ENCODE measurements around the gene SLC22A8. TPM values are rescaled to one million over a fixed set of nuclear protein-coding genes. Genes with fewer than 3 reads are reported as not detected.
A peak's percentile ranks its signal among the peaks of the same experiment; 100 is the strongest.

The SLC22A8 gene
- polyA plus RNA-seq, 4 donors = 0.09 TPM; not detected in 3

DNA sequence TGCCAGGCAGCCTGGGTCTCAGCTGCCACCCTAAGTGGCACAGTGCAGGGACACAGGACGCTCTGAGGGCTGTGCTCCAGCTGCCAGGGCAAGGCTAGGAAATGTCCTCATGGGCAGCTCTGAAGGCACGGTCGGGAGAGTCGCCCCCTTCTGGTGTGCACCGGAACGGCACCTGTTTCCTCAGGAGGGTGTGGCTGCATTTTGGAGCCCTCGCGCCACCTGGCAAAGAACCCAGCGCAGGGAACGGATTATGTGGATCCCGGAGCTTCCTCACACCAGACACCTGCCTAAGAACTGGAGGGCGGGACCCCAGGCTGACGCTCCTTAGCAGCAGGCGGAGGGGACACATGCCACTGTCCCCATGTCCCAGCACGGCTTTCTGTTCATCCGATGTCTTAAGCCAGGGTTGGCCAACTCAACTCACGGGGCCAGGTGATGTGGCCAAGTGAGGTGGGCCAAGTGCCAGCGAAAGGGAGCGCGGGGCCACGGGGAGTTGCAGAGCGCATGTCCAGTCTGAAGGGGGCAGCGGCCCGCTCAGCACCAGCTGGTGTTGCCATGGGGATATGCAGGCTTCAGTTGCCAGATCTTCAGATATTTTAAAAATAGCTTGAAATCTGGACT is 5.1 kb upstream of the SLC22A8 start:
- no peak overlapping the region for H3K27ac ChIP-seq (ENCODE audit: low read depth in 1 of 3, low read length in 2 of 3)
- DNase-seq (no peak), FAIRE-seq (no peak)
- WGBS, 3 donors = 47 to 52% (median 50%) methylated on average over 24 of the region's 24 CpGs
- peaks cover 0 to 9% of the 10 kb centered on the region in 2 donors for H3K9me3 ChIP-seq (ENCODE audit: control insufficient read depth in 2 of 2, insufficient read depth in 1 of 2, low read depth in 1 of 2, low read length in 1 of 2)
- no peak overlapping the region for H3K4me3 ChIP-seq (ENCODE audit: low read depth in 1 of 3, low read length in 3 of 3)
- no peaks in the 10 kb centered on the region for H3K36me3 ChIP-seq (ENCODE audit: control insufficient read depth in 3 of 3, insufficient read depth in 2 of 3, low read depth in 1 of 3, low read length in 3 of 3)
- H3K4me1 ChIP-seq (ENCODE audit: control insufficient read depth in 3 of 3, insufficient read depth in 2 of 3, low read depth in 1 of 3, low read length in 2 of 3) = no peaks in the 10 kb centered on the region
- H3K27me3 ChIP-seq (ENCODE audit: control insufficient read depth in 3 of 3, insufficient read depth in 3 of 3, low read length in 3 of 3) = no peaks in the 10 kb centered on the region

DNA sequence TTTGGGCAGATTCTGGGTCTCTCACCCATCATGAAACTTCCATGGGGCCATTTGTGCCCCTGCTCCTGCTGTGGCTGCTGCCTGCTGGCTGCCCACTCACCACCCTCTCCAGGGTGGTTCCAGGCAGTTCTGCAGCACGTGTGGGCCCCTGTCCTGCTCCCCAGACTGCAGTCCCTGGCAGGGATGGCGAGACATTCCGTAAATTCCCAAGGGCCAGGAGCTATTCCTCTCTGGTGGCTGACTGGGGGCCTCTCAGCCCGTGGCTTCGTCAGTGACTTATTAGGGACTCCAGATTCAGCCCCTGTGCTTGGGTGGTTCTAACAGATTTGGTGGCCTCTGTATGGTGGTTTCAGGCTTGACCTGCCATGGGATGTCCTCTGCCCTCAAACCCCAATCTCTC is 3.9 kb upstream of the SLC22A8 start:
- Histone ChIP-seq H3K27ac (ENCODE audit: low read depth in 1 of 3, low read length in 2 of 3) (no peak overlapping the region), H3K4me1 (ENCODE audit: control insufficient read depth in 3 of 3, insufficient read depth in 2 of 3, low read depth in 1 of 3, low read length in 2 of 3) (no peaks in the 10 kb centered on the region), H3K9me3 (ENCODE audit: control insufficient read depth in 2 of 2, insufficient read depth in 1 of 2, low read depth in 1 of 2, low read length in 1 of 2) (no peaks in the 10 kb centered on the region), H3K4me3 (ENCODE audit: low read depth in 1 of 3, low read length in 3 of 3) (no peak overlapping the region), H3K36me3 (ENCODE audit: control insufficient read depth in 3 of 3, insufficient read depth in 2 of 3, low read depth in 1 of 3, low read length in 3 of 3) (no peaks in the 10 kb centered on the region), H3K27me3 (ENCODE audit: control insufficient read depth in 3 of 3, insufficient read depth in 3 of 3, low read length in 3 of 3) (no peaks in the 10 kb centered on the region)
- DNase-seq (no peak), FAIRE-seq (no peak)
- 76 to 84% (median 77%) methylated on average over 5 of the region's 5 CpGs for WGBS, 3 donors

DNA sequence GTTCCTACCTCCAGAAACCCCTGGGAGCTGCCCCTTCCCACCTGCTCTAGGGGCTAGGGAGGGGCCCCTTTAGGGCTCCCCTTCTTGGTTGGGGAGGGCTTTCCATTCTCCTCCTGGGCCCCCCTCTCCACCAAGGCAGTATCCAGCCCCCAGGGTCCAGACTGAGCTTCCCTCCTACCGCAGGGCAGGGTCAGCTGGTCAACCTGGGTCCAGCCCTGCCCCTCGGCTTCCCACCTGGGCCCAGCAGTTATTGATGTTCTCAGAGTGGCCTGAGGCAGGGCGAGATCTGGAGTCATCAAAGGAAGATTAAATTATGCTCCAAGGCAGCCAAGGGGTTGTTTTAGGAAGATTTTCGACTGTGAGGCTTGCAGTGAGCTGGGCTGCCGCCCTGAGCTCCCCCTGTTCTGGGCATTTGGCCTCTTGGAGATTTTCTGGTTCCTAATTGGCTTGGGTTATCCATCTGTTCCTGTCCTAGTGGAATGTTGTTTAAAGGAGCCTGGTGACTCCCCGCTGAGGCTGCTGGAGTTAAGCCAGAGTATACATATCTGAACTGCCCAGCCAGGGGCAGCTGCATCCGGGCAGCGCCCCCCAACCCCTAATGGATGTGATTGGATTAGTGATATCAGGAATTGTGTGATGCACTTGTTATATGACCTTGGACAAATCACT is 1.8 kb upstream of the SLC22A8 start:
- Histone ChIP-seq H3K4me3 (ENCODE audit: low read depth in 1 of 3, low read length in 3 of 3) (no peak overlapping the region), H3K27me3 (ENCODE audit: control insufficient read depth in 3 of 3, insufficient read depth in 3 of 3, low read length in 3 of 3) (no peaks in the 10 kb centered on the region), H3K27ac (ENCODE audit: low read depth in 1 of 3, low read length in 2 of 3) (no peak overlapping the region), H3K36me3 (ENCODE audit: control insufficient read depth in 3 of 3, insufficient read depth in 2 of 3, low read depth in 1 of 3, low read length in 3 of 3) (no peaks in the 10 kb centered on the region), H3K9me3 (ENCODE audit: control insufficient read depth in 2 of 2, insufficient read depth in 1 of 2, low read depth in 1 of 2, low read length in 1 of 2) (no peaks in the 10 kb centered on the region), H3K4me1 (ENCODE audit: control insufficient read depth in 3 of 3, insufficient read depth in 2 of 3, low read depth in 1 of 3, low read length in 2 of 3) (peaks cover 0 to 4% (median 0%) of the 10 kb centered on the region in 3 donors)
- DNase-seq (no peak), FAIRE-seq (no peak)
- 27 to 38% (median 31%) methylated on average over 8 of the region's 8 CpGs for WGBS, 3 donors

DNA sequence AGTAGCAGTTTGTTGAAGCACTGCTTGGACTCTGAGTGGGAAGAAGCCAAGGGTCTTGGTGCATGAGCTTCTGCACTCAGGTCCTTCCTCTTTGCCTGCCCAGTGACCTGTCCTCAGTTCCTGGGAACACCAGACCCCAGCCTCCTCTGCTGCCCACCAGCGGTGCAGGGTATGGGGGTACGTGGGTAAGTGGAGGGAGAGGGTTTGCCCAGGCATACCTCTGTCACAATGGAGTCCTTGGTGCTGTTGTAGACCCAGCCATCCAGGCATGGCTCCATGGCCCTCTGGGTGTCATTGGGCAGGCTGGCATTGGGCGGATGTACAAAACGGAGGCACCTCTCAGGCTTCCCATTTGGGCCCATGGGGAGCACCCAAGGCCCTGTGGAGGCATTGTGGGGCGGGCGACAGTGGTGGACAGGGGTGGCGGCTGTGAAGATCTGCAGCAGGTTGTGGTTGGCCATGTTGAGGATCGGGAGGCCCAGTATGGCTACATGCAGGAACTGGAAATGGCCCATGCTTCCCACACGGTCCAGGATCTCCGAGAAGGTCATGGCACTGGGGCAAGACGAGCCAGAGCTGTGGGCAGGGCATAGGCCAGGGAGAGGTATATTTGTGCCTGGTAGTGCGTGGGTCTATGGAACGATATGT is 1.1 kb downstream of the SLC22A8 start:
- FAIRE-seq = no peak
- WGBS, 3 donors = 86 to 92% (median 90%) methylated on average over 13 of the region's 13 CpGs

DNA sequence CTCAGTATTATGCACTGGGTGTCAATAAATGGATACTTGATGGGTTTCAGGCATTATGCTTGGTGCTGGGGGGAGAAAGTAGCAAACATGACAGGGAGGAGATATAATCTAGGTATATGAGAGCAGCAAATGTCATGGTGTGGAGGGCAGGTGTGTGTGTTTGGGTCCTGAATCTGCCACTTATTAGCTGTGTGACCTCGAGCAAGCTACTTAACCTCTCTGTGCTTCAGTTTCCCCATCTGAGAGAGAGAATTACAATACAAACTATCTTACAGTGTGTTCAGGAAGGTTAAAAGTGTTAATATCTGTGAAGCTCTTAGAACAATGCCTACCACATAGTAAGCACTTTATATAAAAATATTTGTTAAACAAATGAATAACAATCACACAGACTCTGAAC is 2.8 kb downstream of the SLC22A8 start:
- Histone ChIP-seq H3K4me3 (ENCODE audit: low read depth in 1 of 3, low read length in 3 of 3) (no peak overlapping the region), H3K27me3 (ENCODE audit: control insufficient read depth in 3 of 3, insufficient read depth in 3 of 3, low read length in 3 of 3) (no peaks in the 10 kb centered on the region), H3K36me3 (ENCODE audit: control insufficient read depth in 3 of 3, insufficient read depth in 2 of 3, low read depth in 1 of 3, low read length in 3 of 3) (no peaks in the 10 kb centered on the region), H3K9me3 (ENCODE audit: control insufficient read depth in 2 of 2, insufficient read depth in 1 of 2, low read depth in 1 of 2, low read length in 1 of 2) (no peaks in the 10 kb centered on the region), H3K27ac (ENCODE audit: low read depth in 1 of 3, low read length in 2 of 3) (no peak overlapping the region), H3K4me1 (ENCODE audit: control insufficient read depth in 3 of 3, insufficient read depth in 2 of 3, low read depth in 1 of 3, low read length in 2 of 3) (peaks cover 0 to 5% (median 0%) of the 10 kb centered on the region in 3 donors)
- FAIRE-seq (no peak), DNase-seq (no peak)
- 75 to 83% (median 79%) methylated on average over 1 of the region's 1 CpG for WGBS, 3 donors

More for the DNA sequence above, 1.1 kb downstream of the SLC22A8 start:
- Histone ChIP-seq H3K9me3 (ENCODE audit: control insufficient read depth in 2 of 2, insufficient read depth in 1 of 2, low read depth in 1 of 2, low read length in 1 of 2) (no peaks in the 10 kb centered on the region), H3K27ac (ENCODE audit: low read depth in 1 of 3, low read length in 2 of 3) (no peak overlapping the region), H3K27me3 (ENCODE audit: control insufficient read depth in 3 of 3, insufficient read depth in 3 of 3, low read length in 3 of 3) (no peaks in the 10 kb centered on the region), H3K36me3 (ENCODE audit: control insufficient read depth in 3 of 3, insufficient read depth in 2 of 3, low read depth in 1 of 3, low read length in 3 of 3) (no peaks in the 10 kb centered on the region), H3K4me1 (ENCODE audit: control insufficient read depth in 3 of 3, insufficient read depth in 2 of 3, low read depth in 1 of 3, low read length in 2 of 3) (peaks cover 0 to 5% (median 0%) of the 10 kb centered on the region in 3 donors), H3K4me3 (ENCODE audit: low read depth in 1 of 3, low read length in 3 of 3) (no peak overlapping the region)
- no peak for DNase-seq

DNA sequence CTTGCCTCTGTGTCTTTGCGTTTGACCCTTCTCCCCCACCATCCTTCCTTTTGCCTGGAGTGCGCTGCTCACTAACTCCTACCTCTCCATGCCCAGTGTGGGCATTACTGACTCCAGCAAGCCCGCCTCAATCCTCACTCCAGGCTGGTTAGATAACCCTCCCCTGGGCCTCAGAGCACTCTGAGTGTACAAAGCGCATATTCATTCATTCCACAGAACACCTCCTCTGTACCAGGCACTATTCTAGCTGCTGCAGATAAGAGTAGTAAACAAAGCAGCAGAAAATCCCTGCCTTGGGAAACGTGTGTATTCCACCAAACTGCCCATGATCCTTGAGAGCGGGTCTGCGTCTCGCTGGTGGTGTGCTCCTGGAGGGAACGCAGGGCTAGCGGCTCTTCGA is 3.2 kb downstream of the SLC22A8 start:
- DNase-seq = peak in 1 of 2 donors; percentile 33
- Histone ChIP-seq H3K27me3 (ENCODE audit: control insufficient read depth in 3 of 3, insufficient read depth in 3 of 3, low read length in 3 of 3) (no peaks in the 10 kb centered on the region), H3K4me3 (ENCODE audit: low read depth in 1 of 3, low read length in 3 of 3) (no peak overlapping the region), H3K4me1 (ENCODE audit: control insufficient read depth in 3 of 3, insufficient read depth in 2 of 3, low read depth in 1 of 3, low read length in 2 of 3) (peaks cover 0 to 5% (median 0%) of the 10 kb centered on the region in 3 donors), H3K36me3 (ENCODE audit: control insufficient read depth in 3 of 3, insufficient read depth in 2 of 3, low read depth in 1 of 3, low read length in 3 of 3) (no peaks in the 10 kb centered on the region), H3K9me3 (ENCODE audit: control insufficient read depth in 2 of 2, insufficient read depth in 1 of 2, low read depth in 1 of 2, low read length in 1 of 2) (no peaks in the 10 kb centered on the region), H3K27ac (ENCODE audit: low read depth in 1 of 3, low read length in 2 of 3) (no peak overlapping the region)
- no peak for FAIRE-seq
- WGBS, 3 donors = 42 to 58% (median 54%) methylated on average over 11 of the region's 11 CpGs

DNA sequence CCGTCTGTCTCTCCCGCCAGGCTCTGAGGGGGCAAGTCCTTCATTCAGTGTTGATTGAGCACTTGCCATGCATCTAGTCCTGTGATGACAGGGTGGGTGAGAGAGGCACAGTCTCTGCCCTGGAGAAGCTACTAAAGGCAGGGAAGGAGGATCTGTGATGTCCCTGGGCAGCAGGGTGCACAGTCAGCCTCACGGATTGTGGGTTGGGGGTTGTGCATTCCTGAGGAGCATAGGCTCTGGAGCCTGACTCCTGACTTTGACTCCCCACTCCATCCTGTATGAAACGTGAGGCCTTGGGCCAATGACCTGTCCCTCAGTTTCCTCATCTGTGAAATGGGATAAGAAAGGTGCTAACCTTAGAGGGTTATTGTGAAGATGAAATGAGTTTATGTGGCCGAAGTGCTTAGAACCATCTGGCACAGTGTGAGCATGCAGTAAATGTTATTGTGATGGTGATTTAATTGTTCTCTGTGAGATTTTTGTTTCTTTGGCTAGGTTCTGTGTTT is 4.7 kb downstream of the SLC22A8 start:
- H3K4me1 ChIP-seq (ENCODE audit: control insufficient read depth in 3 of 3, insufficient read depth in 2 of 3, low read depth in 1 of 3, low read length in 2 of 3) = peaks cover 0 to 5% (median 0%) of the 10 kb centered on the region in 3 donors
- no peaks in the 10 kb centered on the region for H3K9me3 ChIP-seq (ENCODE audit: control insufficient read depth in 2 of 2, insufficient read depth in 1 of 2, low read depth in 1 of 2, low read length in 1 of 2)
- FAIRE-seq = no peak
- 83 to 89% (median 88%) methylated on average over 5 of the region's 5 CpGs for WGBS, 3 donors
- H3K27me3 ChIP-seq (ENCODE audit: control insufficient read depth in 3 of 3, insufficient read depth in 3 of 3, low read length in 3 of 3) = no peaks in the 10 kb centered on the region
- H3K4me3 ChIP-seq (ENCODE audit: low read depth in 1 of 3, low read length in 3 of 3) = no peak overlapping the region
- H3K36me3 ChIP-seq (ENCODE audit: control insufficient read depth in 3 of 3, insufficient read depth in 2 of 3, low read depth in 1 of 3, low read length in 3 of 3) = no peaks in the 10 kb centered on the region
- no peak for DNase-seq
- no peak overlapping the region for H3K27ac ChIP-seq (ENCODE audit: low read depth in 1 of 3, low read length in 2 of 3)

DNA sequence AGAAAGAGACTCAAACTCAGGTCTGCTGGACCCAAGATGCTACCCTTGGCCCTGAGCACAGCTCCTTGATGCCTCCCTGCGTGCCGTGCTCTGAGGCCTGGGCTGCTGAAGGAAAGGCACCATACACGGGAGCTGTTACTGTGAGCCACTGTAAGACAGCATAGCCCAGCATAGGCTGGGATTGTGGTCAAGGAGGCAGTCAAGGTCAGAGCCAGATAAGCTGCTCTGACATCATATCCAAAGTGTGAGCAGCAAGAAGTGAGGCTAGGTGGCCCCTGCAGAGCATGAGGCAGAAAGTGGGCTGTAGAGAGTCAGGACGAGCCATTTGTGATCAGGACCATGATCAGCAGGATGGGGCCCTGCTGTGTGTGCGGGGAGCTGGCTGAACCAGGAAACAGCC is 7.7 kb downstream of the SLC22A8 start:
- Histone ChIP-seq H3K4me1 (ENCODE audit: control insufficient read depth in 3 of 3, insufficient read depth in 2 of 3, low read depth in 1 of 3, low read length in 2 of 3) (peaks cover 0 to 7% (median 0%) of the 10 kb centered on the region in 3 donors), H3K36me3 (ENCODE audit: control insufficient read depth in 3 of 3, insufficient read depth in 2 of 3, low read depth in 1 of 3, low read length in 3 of 3) (no peaks in the 10 kb centered on the region), H3K4me3 (ENCODE audit: low read depth in 1 of 3, low read length in 3 of 3) (no peak overlapping the region), H3K27ac (ENCODE audit: low read depth in 1 of 3, low read length in 2 of 3) (no peak overlapping the region), H3K27me3 (ENCODE audit: control insufficient read depth in 3 of 3, insufficient read depth in 3 of 3, low read length in 3 of 3) (no peaks in the 10 kb centered on the region), H3K9me3 (ENCODE audit: control insufficient read depth in 2 of 2, insufficient read depth in 1 of 2, low read depth in 1 of 2, low read length in 1 of 2) (no peaks in the 10 kb centered on the region)
- FAIRE-seq (no peak), DNase-seq (peak in 1 of 2 donors; percentile 19)
- 82 to 85% (median 84%) methylated on average over 5 of the region's 5 CpGs for WGBS, 3 donors

Measured in small intestine (tissue), 7 donors.